IMR-90 (cell line): ENCODE results near the gene TCHH. TPM values are rescaled to one million over a fixed set of nuclear protein-coding genes. Genes with fewer than 3 reads are reported as not detected.

ENCODE experiments used
- ATAC-seq: fragments of 200-7000 bp; cut with Tn5 transposase; 2 replicates; pipeline ENCODE4 v1.9.1; 2020; ENCODE audit warnings: low read depth, mild to moderate bottlenecking, moderate library complexity
- BruUV-seq: library from RNA; stranded (reverse); fragments of 400-500 nt; replicated peaks from 2 replicates; lab custom pipeline; 2021; lab: Mats Ljungman, UMichigan
- CTCF ChIA-PET: fragments of 300-600 bp; formaldehyde crosslinking; extraction: SDS; loops from one replicate; lab custom pipeline; 2021; ENCODE audit warnings: antibody characterized with exemption; lab: Yijun Ruan, JAX
- POLR2A ChIA-PET: fragments of 300-600 bp; sonication (Branson Sonifier 250); formaldehyde crosslinking; loops from one replicate; lab custom pipeline; 2022; ENCODE audit warnings: antibody characterized with exemption; ENCODE audit not compliant: unreplicated experiment; lab: Charles Lee
- DNase-seq: peaks from one replicate; pipeline ENCODE4 v3.0.0; 2013
- H2AFZ ChIP-seq: replicated peaks from 2 replicates; pipeline ENCODE3; 2013; ENCODE audit warnings: low read length, mild to moderate bottlenecking; ENCODE audit not compliant: poor library complexity
- H2AK5ac ChIP-seq: 2 replicates; pipeline ENCODE4 v1.6.1; 2013; ENCODE audit warnings: low read depth, low read length, inconsistent platforms
- H2AK9ac ChIP-seq: replicated peaks from 2 replicates; pipeline ENCODE3; 2013; ENCODE audit warnings: mild to moderate bottlenecking, low read depth, low read length, moderate library complexity; ENCODE audit not compliant: poor library complexity
- H2BK120ac ChIP-seq: 2 replicates; pipeline ENCODE4 v1.6.1; 2013; ENCODE audit warnings: low read depth, low read length, inconsistent platforms
- H2BK15ac ChIP-seq: 3 replicates; pipeline ENCODE4 v1.6.1; 2013; ENCODE audit warnings: low read depth, low read length, inconsistent platforms
- H2BK20ac ChIP-seq: 2 replicates; pipeline ENCODE4 v1.6.1; 2013; ENCODE audit warnings: low read depth, mild to moderate bottlenecking, inconsistent platforms, low read length, moderate library complexity
- H2BK5ac ChIP-seq: 2 replicates; pipeline ENCODE4 v1.6.1; 2013; ENCODE audit warnings: mild to moderate bottlenecking, low read depth, low read length, inconsistent platforms; ENCODE audit not compliant: poor library complexity, severe bottlenecking
- H3K14ac ChIP-seq: replicated peaks from 2 replicates; pipeline ENCODE4 v1.6.1; 2013; ENCODE audit warnings: low read depth, low read length, inconsistent platforms
- H3K18ac ChIP-seq: 2 replicates; pipeline ENCODE4 v1.6.1; 2013; ENCODE audit warnings: low read depth, low read length, control low read depth
- H3K23ac ChIP-seq: 2 replicates; pipeline ENCODE4 v1.6.1; 2013; ENCODE audit warnings: low read depth, low read length, inconsistent platforms
- H3K27ac ChIP-seq: 2 replicates; pipeline ENCODE4 v1.5.1; 2013; ENCODE audit warnings: mild to moderate bottlenecking, control low read depth, low read length; ENCODE audit not compliant: insufficient read depth
- H3K27me3 ChIP-seq: 2 replicates; pipeline ENCODE4 v1.6.1; 2013; ENCODE audit warnings: low read length; ENCODE audit not compliant: control insufficient read depth, insufficient read depth
- H3K36me3 ChIP-seq: 2 replicates; pipeline ENCODE4 v1.6.1; 2013; ENCODE audit warnings: low read length, mixed read lengths; ENCODE audit not compliant: control insufficient read depth, insufficient read depth
- H3K4ac ChIP-seq: 2 replicates; pipeline ENCODE4 v1.6.1; 2013; ENCODE audit warnings: low read depth, low read length, inconsistent platforms
- H3K4me1 ChIP-seq: 2 replicates; pipeline ENCODE4 v1.6.1; 2013; ENCODE audit warnings: low read length, mixed read lengths; ENCODE audit not compliant: control insufficient read depth, insufficient read depth
- H3K4me2 ChIP-seq: 2 replicates; pipeline ENCODE4 v1.6.1; 2013; ENCODE audit warnings: low read depth, mild to moderate bottlenecking, control low read depth, low read length, moderate library complexity
- H3K4me3 ChIP-seq: 2 replicates; pipeline ENCODE4 v1.5.1; 2013; ENCODE audit warnings: low read depth, mild to moderate bottlenecking, control low read depth, low read length, moderate library complexity; ENCODE audit not compliant: insufficient read depth
- H3K56ac ChIP-seq: 2 replicates; pipeline ENCODE4 v1.6.1; 2013; ENCODE audit warnings: low read length, inconsistent platforms; ENCODE audit not compliant: insufficient read depth; ENCODE audit errors: extremely low read depth
- H3K79me1 ChIP-seq, 2 experiments: 2 replicates each; pipeline ENCODE4 v1.6.1; 2013; ENCODE audit warnings: low read length in 2 of 2, inconsistent platforms in 1 of 2, low read depth in 1 of 2
- H3K9ac ChIP-seq: 2 replicates; pipeline ENCODE4 v1.6.1; 2013; ENCODE audit warnings: low read depth, low read length, control low read depth
- H3K9me1 ChIP-seq: 2 replicates; pipeline ENCODE4 v1.6.1; 2013; ENCODE audit warnings: low read length, inconsistent platforms; ENCODE audit not compliant: insufficient read depth
- H3K9me3 ChIP-seq: 2 replicates; pipeline ENCODE4 v1.6.1; 2013; ENCODE audit warnings: low read length; ENCODE audit not compliant: control insufficient read depth, insufficient read depth
- H4K20me1 ChIP-seq: 2 replicates; pipeline ENCODE4 v1.6.1; 2013; ENCODE audit warnings: low read length, inconsistent platforms; ENCODE audit not compliant: insufficient read depth
- H4K5ac ChIP-seq: 2 replicates; pipeline ENCODE4 v1.6.1; 2013; ENCODE audit warnings: mild to moderate bottlenecking, low read depth, low read length, control low read depth
- H4K8ac ChIP-seq, 2 experiments: 2 replicates each; pipeline ENCODE4 v1.6.1; 2013; ENCODE audit warnings: low read depth in 2 of 2, low read length in 2 of 2, control low read depth in 1 of 2, inconsistent platforms in 1 of 2
- H4K91ac ChIP-seq: 2 replicates; pipeline ENCODE4 v1.6.1; 2013; ENCODE audit warnings: low read depth, low read length, inconsistent platforms; ENCODE audit not compliant: insufficient read depth
- CHD1 ChIP-seq: IDR thresholded peaks from 2 replicates; pipeline ENCODE4 v1.6.1; 2012; ENCODE audit warnings: low read depth, low read length, improper control_type of control experiment
- FOS ChIP-seq: fragments of 150-350 bp; IDR thresholded peaks from 2 replicates; pipeline ENCODE4 v1.6.1; 2016; ENCODE audit warnings: low read depth, low read length
- MAFK ChIP-seq: IDR thresholded peaks from 2 replicates; pipeline ENCODE4 v1.6.1; 2012; ENCODE audit warnings: low read depth, low read length, improper control_type of control experiment
- WGBS, 2 experiments: methylation state at CpG; one replicate each; pipeline versions ENCODE4 v1.1.5 to v1.1.7; 2013; ENCODE audit warnings: missing lambda C conversion rate in 2 of 2; ENCODE audit not compliant: insufficient read length in 1 of 2; ENCODE audit errors: extremely low coverage in 2 of 2; 5-methylcytosine and 5-hydroxymethylcytosine counted together
- dilution Hi-C: fragments of 300-500 bp; cut with HindIII; formaldehyde crosslinking; loops from one replicate; pipeline ENCODE4 v1.14.3; 2018; ENCODE audit warnings: low sequenced_read_pairs; ENCODE audit not compliant: unreplicated experiment
- in situ Hi-C: fragments of 300-500 bp; cut with MboI; formaldehyde crosslinking; loops from 3 replicates; pipeline ENCODE4 v1.14.3; 2019; ENCODE audit warnings: low sequenced_read_pairs, inconsistent platforms, mixed read lengths
- intact Hi-C: fragments of 100-400 bp; cut with micrococcal nuclease; formaldehyde crosslinking; loops from 2 replicates; pipeline ENCODE4 v1.10.0; 2022
- polyA plus RNA-seq, 3 experiments: library from polyadenylated mRNA; depleted of rRNA; stranded (reverse); fragments of >200 nt; gene quantifications; 2 replicates each; pipeline ENCODE4 v1.2.3, GENCODE V29; 2012; ENCODE audit warnings: low replicate concordance in 1 of 3
- total RNA-seq: library from RNA; depleted of rRNA; stranded (reverse); fragments of >200 nt; gene quantifications from 2 replicates; pipeline ENCODE4 v1.2.3, GENCODE V29; 2012

The TCHH gene
- total and polyA plus RNA-seq, 2 of the 4 experiments (the other 2 are of a cell fraction), result not detected

DNA sequence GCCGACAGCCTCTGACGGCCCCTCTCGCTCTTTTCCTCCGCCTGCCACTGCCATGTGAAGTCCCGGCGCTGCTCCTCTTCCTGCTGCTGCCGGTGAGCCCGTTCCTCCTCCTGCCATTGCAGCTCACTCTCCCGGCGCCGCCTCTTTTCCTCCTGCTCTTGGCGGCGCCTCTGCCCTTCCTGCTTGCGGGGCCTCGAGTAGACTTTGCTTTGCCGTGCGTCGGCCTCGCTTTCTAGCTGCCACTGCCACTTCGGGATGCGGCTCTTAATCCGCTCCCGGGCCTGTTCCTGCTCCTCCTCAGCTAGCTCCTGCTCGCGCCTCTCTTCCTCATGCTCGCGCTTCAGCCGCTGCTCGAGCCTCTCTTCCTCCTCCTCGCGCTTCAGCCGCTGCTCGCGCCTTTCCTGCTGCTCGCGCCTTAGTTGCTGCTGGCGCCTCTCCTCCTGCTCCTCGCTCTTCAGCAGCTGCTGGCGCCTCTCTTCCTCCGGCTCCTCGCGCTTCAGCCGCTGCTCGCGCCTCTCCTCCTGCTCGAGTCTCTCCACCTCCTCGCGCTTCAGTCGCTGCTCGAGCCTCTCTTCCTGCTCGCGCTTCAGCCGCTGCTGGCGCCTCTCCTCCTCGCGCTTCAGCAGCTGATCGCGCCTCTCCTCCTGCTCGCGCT, 4.3 kb downstream of the TCHH start (continued):
- TF ChIP-seq CHD1, result no peak

GRCh38 chr1:152110365-152110859, 4.8 kb downstream of the TCHH start:
- in situ Hi-C loops (no loop called here), dilution Hi-C loops (no loop called here), intact Hi-C loops (loop anchor here (5.0 kb wide), 1 partner anchor 58 kb away; no protein-coding TSS in a partner anchor)
- ChIA-PET CTCF (interaction anchor here (0.6 kb wide), 1 partner anchor 55 kb away, joined by 3 read pairs; no protein-coding TSS in a partner anchor), POLR2A (no interaction called here)
- H3K23ac ChIP-seq, result no peak overlapping the region
- peak overlapping the region; percentile 62 for H3K4me2 ChIP-seq
- H3K9ac ChIP-seq, result no peak overlapping the region
- no peak overlapping the region for H3K4ac ChIP-seq
- H2BK120ac ChIP-seq, result no peak overlapping the region
- peaks cover 66% of the 10 kb centered on the region for H3K27me3 ChIP-seq
- H3K79me1 ChIP-seq, result no peaks in the 10 kb centered on the region
- ATAC-seq, result peak; percentile 71
- peak overlapping the region; percentile 76 for H2AFZ ChIP-seq
- no peak overlapping the region for H3K56ac ChIP-seq
- no peak overlapping the region for H2BK15ac ChIP-seq
- BruUV-seq, result no TSS peak
- H3K4me3 ChIP-seq, result peak overlapping the region; percentile 29
- H3K36me3 ChIP-seq, result no peaks in the 10 kb centered on the region
- H4K5ac ChIP-seq, result no peak overlapping the region
- no peak overlapping the region for H3K18ac ChIP-seq
- H3K4me1 ChIP-seq, result peaks cover 3% of the 10 kb centered on the region; the same call in 1 of the 2 replicates
- no peak overlapping the region for H2BK5ac ChIP-seq
- no peak overlapping the region for H3K14ac ChIP-seq
- 0% methylated on average over 20 of the region's 31 CpGs; no CpG with 5 or more reads in 1 of the 2 experiments for WGBS, 2 experiments
- H2AK9ac ChIP-seq, result no peak overlapping the region
- H3K9me3 ChIP-seq, result peaks cover 21% of the 10 kb centered on the region
- no peaks in the 10 kb centered on the region; the same call in 1 of the 2 replicates for H4K20me1 ChIP-seq
- no peak overlapping the region for H2AK5ac ChIP-seq
- no peak overlapping the region for H3K27ac ChIP-seq
- peak; percentile 44 for DNase-seq
- no peak overlapping the region for H2BK20ac ChIP-seq
- H4K8ac ChIP-seq, result no peak overlapping the region
- no peaks in the 10 kb centered on the region for H3K9me1 ChIP-seq
- H4K91ac ChIP-seq, result no peak overlapping the region
- no peak for TF ChIP-seq FOS
- TF ChIP-seq MAFK, result no peak
